Mucosa of gallbladder (tissue), 1 donor: Measurements from ENCODE around the gene PRKAG2. TPM values are rescaled to one million over a fixed set of nuclear protein-coding genes. Genes with fewer than 3 reads are reported as not detected.
"Not testable (repeated sequence)": the region's sequence is repeated elsewhere in the genome, so short reads cannot be mapped to it uniquely, and the experiment has no call there.

Experiments
- DNase-seq: peaks from one replicate; pipeline ENCODE4 v3.0.0-alpha.2; 2020; ENCODE audit warnings: low spot score
- total RNA-seq: library from RNA; stranded (reverse); gene quantifications from one replicate; pipeline ENCODE4 v1.2.1, GENCODE V29; 2021
- donor health status: DM: no; HTN: no; CAD: no.

PRKAG2 gene
- total RNA-seq, 1 donor from 2014 or later, result 54.8 TPM

DNA sequence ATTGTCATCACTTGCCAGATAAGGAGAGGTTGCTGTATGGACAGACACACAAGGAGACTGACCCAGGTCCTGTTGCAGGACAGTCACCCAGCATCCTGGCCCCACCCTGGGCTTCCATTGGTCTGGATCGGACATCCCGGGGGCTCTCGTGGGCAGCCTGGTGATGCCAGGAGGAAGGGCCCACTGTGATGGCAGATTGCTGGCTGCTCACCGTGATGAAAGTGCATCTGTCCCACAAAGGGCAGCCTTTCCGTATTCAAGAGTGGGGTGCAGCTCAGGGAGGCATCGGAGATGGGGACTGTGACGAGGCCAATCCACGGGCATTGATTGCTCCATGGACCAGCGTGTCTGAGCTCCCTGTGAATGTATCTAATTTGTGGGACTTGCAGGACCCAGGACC is 41.3 kb downstream of the PRKAG2 start:
- no peak for DNase-seq

DNA sequence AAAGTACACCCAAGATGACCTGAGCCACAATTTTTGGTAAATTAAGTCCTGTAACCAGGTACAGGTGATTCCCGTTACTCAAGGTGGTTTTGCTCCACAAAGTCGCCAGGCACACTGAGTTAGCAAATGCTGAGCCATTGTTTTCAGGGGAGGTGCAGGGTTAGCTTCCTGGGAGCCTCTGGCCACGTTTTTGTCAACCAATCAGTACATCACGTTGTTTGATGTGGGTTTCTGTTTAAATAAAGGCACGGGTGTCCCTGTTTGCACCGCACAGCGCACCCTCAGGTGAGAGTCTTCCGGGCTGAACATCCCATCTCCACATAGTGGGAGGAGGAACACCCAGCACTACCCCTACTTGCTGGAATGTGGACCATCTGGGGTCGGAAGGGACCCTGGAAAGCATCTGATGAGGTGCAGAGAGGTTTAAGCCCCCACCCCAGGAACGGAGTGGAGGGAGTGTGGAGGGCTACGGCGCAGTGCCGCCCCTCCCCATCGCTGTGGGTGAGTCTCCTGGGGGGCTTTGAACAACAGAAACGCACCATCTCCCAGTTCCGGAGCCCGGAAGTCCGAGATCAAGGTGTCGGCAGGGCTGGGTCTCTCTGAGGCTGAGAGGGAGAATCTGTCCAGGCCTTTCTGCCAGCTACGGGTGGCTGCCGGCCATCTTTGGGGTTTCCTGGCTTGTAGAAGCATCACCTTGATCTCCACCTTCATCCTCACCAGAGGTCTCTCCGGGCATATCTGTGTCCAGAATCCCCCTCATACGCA is 42.5 kb downstream of the PRKAG2 start:
- no peak for DNase-seq

DNA sequence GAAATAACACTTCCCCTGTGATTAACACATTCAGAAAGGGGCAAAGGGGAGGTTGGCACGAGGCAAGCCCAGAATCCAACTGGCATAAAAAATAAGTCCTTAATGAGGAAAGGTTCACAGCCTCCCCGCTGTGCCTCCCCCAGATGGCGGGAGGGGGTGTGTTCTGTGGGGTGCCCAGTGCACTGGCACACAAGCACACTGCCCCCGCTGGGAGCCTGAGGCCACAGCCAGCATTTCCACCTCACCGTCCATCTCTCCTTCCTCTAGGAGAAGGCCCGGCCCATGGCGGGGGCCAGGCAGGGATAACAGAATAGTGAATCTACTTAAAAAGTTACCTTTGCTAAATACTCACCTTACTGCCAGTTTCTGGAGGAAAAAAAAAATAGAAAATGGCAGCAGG is 43.2 kb downstream of the PRKAG2 start:
- no peak for DNase-seq

DNA sequence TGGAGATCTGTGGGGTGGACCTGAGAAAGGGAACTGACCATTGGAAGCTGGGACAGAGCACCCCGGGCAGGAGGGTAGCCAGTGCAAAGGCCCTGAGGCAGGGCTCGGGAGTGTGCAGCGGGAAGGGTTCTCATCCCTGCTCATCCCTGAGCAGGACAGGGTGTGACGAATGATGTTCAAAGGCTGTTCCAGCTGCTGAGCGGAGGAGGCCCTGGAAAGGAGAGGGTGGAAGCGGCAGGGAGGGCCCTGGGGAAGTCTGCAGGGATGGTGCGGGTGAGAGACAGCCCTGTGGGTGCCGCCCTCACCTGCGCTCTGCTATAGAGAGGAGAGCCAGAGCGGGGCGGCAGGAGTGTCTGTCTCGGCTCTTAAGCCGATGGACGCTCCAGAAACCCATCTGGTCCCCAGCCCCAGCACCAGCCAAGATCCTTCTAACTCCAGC is 43.7 kb downstream of the PRKAG2 start:
- no peak for DNase-seq

DNA sequence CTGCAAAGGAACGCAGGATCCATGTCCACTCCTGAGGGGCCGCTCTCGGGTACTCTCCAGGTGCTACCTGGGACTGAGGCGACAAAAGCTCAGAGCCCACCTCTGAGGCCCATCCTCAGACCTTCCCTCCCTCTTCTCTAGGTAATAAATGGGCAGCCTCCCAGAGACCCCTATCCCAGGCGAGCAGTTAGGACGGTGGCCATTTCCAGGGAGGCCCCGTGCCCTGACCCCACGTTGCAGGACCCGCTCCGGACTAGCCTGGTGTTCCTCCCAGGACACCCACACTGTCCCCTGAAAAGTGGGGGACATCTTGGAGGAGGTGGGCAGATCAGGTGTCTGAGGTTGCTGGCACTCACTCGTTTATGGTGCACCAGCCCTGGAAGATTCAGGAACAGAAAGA is 44.3 kb downstream of the PRKAG2 start:
- DNase-seq, result no peak

DNA sequence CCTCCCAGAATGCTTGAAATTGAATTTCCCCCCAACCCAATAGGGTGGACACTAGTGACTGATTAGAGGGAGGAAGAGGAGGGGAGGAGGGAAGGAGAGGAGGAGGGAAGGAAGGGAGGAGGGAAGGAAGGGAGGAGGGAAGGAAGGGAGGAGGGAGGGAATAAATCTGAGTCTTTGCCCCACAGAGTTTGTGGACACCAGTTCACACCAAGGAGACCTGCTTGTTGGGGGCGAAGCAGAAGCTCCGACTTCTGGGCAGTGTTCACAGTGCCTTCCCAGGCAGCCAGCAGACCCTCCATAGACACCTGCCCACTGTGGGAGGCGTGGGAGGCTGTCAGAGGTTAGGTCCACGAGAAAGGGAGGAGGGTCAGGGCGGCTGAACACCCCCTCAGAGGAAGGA is 44.8 kb downstream of the PRKAG2 start:
- DNase-seq, result no peak

DNA sequence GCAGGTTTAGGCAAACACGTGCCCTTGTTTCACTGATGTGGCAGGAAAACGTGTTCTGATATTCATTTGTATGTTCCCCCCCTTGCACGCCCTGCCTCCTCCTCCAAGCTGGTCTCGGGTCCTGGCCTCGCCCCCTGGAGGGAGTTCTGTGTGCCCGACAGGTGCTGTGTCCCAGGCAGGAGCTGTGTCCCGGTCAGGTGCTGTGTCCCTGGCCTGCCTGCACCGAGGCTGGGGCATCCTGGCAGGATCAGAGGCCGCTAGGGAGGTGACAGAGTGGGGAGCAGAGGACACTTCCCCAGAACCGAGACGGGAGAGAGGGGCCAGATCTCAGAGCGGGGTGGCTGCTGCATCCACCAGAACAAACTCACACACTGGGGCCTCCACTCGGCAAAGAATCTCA is 45.3 kb downstream of the PRKAG2 start:
- no peak for DNase-seq

DNA sequence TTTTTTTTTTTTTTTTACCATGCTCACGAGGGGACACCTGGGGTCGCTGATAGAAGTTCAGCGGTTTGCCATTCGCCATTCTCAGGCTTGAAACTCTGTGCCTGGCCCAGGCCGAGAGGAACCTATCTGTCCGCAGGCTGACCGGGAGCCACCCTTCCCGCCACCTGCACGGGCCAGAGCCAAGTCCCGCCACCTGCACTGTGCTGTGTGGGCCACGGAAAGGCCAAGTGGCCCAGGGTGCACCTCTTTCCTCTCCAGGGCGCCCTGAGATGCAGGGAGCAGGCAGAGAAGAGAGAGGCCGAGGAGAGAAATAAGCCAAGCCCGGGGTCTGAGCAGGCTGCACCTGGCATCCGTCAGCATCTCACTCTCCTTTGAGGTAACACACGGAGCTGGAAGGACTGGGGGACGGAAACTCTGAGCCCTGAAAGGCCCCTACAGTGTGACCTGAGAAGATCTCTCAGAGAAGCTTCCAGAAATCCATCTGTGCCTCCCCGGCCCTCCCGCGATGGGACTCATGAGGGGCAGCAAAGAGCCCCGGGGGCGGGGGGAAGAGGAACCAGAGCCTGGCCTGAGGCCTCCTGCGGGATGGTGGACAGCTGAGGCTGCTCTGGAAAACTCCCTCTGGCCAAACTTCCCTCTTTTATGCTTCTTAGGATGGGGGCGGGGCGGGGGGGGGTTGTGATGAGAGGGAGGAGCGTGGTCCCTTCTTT is 46.6 kb downstream of the PRKAG2 start:
- DNase-seq, result no peak

DNA sequence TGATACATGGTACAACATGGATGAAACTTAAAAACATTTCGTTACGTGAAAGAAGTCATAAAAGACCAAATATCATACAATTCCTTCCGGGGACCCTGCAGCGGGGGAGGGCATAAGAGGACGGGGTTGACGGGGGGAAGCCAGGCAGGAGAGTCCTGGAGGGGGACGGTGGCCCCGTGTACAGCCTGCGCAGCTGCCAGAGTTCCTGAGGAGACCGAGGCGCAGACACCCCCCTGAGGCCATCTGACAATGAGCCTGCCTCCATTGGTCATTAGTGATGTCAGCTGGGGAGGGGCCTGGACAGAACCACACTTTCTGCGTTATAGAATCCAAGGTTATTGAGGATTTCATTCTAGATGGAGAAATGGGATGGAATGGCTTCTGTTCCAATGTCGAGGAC is 47.2 kb downstream of the PRKAG2 start:
- no peak for DNase-seq

DNA sequence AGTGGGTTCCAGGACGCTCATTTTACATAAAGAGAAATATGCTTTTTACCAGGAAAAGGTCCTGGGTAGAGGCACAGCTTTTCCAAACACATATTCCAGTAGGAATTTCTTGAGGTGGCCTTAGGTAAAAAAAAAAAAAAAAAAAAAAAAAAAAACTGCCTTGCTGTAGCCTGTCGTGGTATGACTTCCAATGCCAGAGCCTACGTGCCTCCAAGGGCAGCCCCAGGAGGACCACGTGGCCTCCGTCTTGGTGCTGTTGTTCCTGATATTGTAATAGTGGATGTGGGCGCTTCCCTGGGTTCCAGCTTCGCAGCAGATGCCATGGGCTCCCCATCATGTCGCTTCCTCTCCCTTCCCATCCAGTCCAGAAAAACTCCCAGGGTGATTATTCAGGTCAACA is 49.3 kb downstream of the PRKAG2 start:
- DNase-seq, result no peak

DNA sequence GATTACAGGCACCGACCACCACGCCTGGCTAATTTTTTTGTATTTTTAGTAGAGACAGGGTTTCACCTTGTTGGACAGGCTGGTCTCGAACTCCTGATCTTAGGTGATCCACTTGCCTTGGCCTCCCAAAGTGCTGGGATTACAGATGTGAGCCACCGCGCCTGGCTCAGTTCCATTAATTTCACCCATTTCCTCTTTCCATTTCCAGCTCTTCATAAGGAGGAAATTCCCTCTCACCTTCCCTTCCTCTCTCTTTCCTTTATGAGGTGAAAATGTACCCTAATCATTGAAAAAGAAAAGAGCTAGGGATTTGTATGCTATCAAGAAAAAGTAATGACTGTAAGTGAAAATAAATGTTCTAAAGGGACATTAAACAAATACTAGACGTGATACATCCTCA is 50.6 kb downstream of the PRKAG2 start:
- DNase-seq, result not testable (repeated sequence)

DNA sequence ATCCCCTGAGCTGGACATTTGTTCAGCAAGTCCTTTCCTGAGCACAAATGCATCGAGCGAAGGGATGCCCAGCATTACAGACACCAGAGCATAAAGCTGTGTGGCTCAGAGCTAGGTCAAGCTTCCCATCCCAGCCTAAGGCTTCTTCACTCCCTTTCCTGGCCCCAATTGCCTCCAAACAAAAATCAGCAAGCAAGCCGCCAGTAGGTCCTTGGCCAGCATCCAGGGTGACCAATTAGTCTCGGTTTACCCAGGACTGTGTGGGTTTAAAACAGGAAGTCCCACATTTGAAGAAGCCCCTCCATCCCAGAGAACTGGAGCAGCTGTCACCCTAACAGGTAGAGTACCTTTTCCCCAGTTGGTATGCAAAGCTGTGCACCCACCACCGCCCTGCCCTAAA is 51.2 kb downstream of the PRKAG2 start:
- no peak for DNase-seq

DNA sequence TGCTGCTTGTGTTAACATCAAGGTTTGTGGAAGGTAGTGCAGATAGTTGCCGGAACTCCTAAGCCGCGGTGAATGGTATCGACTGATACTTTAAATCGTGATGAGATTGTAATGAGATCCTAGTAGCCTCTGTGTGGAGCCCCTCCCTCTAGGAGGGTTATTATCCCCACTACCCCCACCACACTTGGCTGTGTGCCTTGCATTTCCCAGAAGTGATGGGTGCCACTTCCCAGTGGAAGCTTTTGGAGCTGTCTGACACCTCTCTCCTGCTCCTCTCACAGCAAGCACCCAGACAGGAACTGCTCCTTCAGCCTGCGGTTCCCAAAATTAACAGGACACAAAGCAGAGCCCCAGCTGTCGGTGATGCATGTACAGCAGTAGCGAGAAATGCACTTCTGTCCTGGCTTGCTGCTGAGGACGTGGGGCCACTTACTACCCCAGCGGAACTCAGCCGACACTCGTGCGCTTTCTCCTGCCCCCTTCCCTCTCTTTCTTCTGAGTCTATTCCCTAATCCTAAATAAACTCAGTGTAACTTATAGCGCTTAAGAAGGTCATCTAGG is 52.5 kb downstream of the PRKAG2 start:
- DNase-seq, result no peak

DNA sequence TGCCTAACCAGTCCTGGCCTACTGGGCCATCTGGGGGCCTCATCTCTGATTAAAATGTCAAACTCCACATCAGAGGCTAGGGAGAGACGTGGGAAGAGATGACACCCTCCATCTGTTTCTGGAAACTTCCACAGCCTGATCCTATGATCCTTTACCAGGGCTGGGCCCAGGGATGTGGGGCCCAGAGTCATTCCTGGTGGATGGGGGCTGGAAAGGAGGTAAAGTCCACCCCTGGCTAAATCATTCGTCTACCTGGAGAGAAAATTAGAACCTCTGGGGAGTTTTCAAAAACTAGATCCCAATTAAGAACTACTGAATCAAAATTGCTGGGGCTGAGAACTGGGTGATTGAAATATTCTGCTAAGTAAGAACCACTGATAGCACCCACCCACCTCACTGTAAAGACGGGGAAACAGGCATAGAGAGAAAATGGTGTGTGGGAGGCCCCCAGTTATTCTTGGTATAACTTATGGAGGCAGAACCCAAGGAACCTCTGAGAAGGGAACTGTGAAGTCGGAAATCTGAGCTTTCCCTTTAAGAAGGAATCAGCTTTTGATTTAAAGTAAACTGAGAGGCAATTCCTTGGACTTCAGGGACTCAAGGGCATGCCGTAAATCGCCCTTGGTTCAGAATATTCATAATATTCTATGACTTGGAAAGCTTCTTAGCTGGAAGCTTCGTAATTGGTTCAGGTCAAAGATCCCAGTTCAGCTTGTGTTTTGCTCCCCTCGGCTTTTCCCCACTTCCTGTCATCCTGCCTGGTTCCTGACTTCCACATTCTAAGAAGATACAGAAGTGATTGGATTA is 53.1 kb downstream of the PRKAG2 start:
- DNase-seq, result no peak

DNA sequence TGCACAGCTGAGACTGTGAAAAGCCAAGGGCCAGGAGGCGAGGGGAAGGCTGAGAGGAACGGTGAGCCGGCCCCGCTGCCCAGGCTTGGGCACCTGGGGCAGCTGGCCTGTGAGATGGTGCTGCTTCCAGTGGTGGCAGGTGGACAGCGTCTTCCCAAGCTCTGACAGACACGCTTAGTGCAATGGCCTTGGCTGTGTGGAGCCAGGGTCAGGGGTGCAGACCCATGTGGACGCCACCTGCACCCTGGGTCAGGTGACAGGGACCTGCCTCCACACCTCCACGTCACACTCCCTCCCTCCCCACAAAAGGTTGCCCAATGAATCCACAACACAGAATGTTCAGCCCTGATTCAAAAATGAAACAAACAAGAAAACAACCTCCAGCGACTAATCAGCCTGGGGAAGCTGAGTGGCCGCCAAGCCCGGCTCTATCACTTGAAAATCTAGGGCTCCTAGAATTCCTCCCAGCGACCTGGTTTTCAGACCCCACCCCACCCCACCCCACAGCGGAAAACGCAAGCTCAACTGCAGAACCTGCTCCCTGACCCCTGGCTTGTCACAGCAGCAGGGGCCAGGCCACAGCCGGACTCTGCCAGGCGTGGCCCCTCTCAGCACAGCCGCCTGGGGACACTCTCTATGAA is 54.3 kb downstream of the PRKAG2 start:
- DNase-seq, result no peak

DNA sequence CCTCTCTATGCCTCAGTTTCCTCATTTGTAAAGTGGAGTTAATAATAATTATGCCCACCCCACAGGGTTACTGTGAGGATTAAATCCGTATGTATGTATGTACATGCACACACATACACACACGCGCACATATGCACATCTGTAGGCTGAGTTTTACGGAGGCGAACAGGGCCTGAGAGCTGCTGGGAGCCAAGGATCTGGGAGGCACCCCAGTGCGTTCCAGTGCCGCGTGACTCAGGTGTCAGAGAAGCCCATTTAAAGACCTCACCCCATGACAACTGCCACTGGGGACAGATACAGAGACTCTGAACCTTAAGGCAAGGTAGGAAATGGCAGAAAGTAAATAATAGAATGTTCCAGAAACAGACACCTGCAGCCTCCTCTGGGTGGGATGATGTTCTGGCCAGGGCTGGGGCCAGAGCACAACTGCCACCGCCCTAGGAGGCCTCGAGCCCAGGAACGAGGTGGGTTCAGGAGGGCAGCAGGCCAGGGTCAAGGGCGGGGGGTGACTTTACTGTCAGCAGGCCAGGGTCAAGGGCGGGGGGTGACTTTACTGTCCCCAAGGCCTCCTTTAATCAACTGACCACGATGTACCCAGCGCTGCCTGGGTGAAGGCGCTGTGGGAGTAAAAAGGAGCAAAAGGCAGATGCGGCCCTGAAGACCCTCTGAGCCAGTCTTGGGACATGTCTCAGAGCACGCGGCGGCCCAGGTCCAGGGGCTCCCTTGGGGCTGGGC is 54.9 kb downstream of the PRKAG2 start:
- no peak for DNase-seq

DNA sequence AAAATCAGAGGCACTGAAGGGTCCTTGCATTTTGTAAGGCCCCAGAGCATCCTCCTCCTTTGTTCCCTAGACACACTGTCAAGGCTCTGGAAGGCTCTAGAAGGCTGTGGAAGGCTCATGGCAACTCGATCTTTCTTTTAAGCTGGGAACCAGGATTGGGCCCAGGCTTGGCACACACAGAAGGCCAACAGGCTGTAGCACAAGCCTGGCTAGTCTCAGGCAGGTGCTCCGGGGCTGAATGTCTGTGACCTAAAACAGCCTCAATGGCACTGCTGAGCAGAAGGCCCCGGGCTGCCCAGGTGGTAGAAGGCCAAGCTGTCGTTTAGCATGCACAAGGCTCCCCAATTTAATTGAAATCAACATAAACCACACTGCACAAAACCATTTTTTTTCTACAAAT is 55.7 kb downstream of the PRKAG2 start:
- DNase-seq, result no peak

DNA sequence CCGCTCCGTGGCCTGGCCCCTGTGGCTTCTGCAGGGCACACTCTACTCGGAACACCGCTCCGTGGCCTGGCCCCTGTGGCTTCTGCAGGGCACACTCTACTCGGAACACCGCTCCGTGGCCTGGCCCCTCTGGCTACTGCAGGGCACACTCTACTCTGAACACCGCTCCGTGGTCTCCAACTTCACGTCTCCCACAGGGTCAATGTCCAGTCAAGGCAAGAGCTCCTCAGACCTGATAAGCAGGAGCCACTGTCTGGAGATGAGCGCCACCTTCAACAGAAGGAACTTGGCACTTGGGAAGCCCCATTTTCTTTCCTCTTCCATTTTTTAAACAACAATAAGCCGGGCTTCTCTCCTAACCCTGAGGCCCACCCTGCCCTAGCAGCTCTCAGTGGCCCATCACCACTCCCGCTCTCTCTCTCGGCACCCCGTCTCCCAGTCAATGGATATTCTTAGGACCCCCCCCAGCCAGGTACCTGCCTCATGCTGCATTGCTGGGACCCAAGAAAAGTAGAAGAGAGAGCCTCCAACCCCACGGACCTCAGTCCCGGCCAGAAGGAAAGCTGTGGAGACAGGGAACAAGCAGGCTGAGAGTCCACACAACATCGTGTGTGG is 56.3 kb downstream of the PRKAG2 start:
- DNase-seq, result no peak

DNA sequence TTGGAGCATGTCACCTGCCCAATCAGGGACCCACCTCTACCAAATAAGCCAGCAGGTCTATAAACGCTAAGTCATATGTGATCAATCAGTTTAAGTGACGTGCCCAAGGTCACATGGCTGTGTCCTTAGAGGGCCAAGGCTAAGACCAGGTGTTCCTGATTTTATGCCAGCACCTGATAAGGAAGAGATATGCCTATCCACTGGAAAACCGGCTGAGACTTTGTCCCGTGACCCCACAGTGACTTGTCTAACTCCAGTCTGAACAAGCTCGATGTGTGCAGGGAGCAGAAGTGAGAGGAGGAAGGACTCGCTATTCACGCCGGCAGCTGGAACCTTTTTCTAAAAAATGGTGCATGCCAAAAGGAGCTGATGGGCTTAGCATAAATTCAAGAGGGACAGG is 57.0 kb downstream of the PRKAG2 start:
- peak; percentile 74 for DNase-seq

DNA sequence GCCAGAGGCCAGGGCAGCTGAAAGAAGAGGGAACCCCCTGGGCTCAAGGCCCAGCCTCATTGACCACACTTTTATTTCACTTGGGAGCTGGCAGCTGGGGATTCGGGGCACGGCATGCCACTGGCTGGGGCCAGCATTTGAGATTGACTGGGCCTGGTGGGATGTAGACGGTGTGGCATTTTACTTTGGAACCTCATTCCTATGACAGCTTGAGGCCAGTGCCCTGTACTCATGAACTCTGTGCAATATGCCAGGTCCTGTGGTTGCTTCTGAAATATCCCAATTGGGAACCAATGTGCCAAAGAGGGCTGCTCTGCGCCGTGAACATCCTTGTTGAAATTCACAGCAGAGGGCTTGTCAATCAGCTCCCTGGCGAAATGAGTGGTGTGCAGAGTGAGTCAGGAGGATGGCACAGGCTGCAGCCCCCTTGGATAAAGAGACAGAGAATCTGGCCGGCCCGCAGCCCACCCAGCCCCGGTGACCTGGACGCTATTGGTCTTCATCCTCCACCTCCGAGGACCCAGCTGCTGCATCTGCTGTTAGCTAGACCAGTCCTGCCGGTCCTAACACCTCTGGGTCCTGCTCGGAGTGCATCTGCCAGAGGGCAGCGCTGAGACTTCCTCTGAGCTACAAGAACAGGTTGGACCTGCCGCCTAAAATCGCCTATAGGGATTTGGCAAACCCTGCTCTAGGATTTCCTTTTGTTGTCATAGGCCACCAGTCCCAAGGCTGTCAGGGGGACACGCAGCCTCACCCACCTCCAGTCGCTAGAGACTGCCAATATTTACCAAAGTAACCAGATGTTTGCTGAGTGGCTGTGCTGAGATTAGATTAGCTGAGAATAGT is 58.0 kb downstream of the PRKAG2 start:
- DNase-seq, result no peak
